Limb (tissue), 2 donors: ENCODE results near the gene FRMPD4.

Experiments used
- DNase-seq, 2 donors: peaks; one replicate each; pipeline ENCODE4 v3.0.0-alpha.2; 2016; ENCODE audit errors: extremely low spot score in 2 of 2

The FRMPD4 gene

DNA sequence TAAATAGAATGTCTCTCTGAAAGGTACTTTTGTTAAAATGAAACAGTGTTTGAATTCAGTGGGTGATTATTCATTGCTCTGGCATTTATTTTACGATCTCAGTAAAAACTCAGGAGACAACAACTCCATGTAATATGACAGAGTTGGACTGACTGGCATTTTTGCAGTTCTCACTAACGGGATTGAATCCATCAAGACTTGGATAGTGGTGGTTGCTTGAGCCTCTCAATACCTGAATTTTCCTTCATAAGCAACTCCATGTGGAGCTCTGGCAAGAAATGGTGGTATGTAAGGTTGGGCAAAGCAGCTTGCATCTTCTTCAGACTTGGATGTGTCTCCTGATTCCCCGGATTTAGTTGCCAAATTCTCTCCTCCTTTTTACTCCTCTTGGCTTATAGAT, 72.7 kb downstream of the FRMPD4 start:
- no peak for DNase-seq

DNA sequence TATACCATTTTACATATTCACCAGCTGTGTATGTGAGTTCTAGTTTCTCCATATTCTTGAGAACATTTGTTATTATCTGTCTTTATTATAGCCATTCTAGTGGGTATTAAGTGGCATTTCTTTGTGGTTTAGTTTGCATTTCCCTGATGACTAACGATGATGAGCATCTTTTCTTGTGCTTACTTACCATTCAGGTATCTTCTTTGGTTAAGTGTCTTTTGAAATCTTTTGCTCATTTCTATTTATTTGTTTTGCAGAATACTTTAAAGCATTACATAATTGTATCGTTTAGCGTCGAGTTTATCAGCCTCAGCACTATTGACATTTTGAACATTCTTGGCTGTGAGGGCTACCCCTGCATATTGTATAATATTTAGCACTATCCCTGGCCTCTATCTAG, 85.4 kb downstream of the FRMPD4 start:
- no peak for DNase-seq

DNA sequence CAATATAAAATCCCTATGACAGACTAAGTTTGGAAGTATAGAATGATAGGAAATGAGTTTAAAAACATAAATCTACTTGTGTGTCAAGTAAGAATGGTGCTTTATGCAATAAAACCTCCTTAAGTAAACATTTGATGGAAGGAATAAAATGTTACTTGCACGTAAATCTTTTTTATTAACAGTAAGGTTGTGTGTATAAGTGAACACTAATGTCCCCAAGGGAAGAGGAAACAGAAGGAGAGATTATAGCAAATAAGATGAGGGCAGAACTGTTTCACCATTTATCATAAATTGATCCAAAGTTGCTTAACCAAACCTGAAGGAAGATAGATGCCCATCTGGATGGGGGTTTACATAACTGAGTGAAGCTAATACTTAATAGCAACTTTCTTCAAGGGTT, 86.8 kb downstream of the FRMPD4 start:
- DNase-seq = no peak

DNA sequence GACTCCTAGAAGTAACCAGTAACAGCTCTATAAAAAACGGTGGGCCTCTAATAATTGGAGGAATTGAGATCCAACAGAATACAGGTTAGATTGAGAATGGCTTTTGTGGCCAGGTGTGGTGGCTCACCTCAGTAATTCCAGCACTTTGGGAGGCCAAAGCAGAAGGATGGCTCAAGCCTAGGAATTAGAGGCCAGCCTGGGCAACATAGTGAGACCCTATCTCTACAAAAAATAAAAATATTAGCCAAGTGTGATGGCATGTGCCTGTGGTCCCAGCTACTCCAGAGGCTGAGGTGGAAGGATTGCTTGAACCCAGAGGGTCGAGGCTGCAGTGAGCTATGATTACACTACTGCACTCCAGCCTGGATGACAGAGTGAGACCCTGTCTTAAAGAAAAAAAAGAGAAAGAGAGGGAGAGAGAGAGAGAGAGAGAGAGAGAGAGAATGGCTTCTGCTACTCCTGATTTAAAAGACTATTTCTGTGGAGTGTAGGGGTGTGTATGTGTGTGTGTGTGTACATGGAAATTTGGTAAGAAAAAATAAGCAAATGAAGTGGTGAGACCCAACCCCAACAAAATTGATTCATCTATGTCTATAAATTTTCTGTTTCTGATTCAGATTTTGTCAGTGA, 89.3 kb downstream of the FRMPD4 start:
- no peak for DNase-seq

GRCh38 chrX:12228862-12229261, 90.6 kb downstream of the FRMPD4 start:
- DNase-seq = no peak

- no peak for DNase-seq
Measured at GRCh38 chrX:12229986-12230385, 91.7 kb downstream of the FRMPD4 start.

GRCh38 chrX:12234534-12235329, 96.5 kb downstream of the FRMPD4 start:
- DNase-seq = no peak

- no peak for DNase-seq
Measured at GRCh38 chrX:12236156-12236555, 97.9 kb downstream of the FRMPD4 start.

GRCh38 chrX:12237131-12237530, 98.9 kb downstream of the FRMPD4 start:
- no peak for DNase-seq

DNA sequence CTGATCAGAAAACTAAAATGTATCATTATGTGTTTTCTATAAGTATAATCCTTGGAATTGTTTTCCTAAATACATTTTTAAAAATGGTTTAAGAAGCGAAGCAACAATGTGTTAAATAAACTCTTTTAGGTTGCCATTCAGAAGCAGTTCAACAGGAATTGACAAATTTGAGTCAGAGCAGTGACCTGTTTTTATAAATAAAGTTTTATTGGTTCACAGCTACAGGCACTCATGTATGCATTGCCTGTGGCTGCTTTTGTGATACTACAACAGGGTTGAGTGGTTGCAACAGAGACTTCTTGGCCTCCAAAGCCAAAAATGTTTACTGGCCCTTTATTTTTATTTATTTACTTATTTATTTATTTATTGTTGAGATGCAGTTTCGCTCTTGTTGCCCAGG, 99.5 kb downstream of the FRMPD4 start:
- DNase-seq = no peak

GRCh38 chrX:12239356-12240082, 101.2 kb downstream of the FRMPD4 start:
- DNase-seq = no peak

DNA sequence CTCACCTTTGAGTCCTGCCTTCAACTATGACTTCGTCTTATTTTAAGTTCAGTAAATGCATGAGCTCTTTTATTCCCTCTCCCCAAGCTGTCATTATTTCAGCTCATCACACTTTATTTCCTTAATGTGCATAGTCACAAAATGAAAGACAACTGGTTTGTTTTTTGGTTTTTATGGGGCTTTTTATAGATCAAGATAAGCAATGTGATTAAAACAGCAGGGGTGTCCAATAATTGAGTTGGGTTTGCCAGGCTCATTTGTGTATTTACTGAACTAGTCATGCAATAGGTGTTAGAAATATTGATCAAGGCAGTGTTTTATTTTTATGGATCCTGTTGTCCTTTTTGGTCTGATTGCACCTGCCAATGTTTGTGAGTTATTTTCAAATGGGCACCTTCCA, 102.2 kb downstream of the FRMPD4 start:
- no peak for DNase-seq

DNA sequence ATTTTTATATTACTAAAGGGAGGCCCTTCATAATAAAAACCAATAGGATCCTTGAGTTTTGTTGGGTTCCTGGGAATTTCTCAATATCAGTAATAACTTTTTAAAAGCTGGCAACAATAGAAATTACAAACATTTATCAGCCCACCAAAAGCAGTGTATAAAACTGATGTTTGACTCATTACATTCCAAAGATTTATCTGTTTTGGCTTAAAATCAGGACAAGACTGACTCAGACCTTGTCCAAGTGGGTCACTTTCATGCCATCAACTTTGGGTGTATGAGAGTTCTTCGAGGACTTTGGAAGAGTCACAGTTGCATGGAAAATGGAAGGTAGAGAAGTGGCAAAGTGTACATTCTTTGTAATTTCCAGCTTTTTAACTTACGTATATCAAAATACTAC, 102.8 kb downstream of the FRMPD4 start:
- no peak for DNase-seq

GRCh38 chrX:12245650-12246645, 107.7 kb downstream of the FRMPD4 start:
- DNase-seq = no peak

DNA sequence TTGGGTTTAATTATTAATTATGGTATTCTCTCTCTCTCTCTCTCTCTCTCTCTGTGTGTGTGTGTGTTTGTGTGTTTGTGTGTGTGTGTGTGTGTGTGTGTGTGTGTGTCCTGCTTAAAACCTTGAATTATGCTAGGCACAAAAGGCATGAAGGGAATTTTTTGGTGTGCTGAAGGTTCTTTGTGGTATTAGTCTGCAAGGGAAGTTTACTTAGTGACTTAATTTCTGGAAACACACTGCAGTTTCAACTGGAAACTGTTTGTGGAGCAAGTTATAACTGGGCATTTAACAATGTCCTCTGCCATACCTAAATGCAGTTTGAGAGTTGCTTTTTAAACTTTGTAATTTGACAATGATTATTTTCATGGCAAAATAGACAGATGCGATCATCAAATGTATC, 111.7 kb downstream of the FRMPD4 start:
- DNase-seq = no peak

- no peak for DNase-seq
Measured at GRCh38 chrX:12263211-12263610, 124.9 kb downstream of the FRMPD4 start.

- no peak for DNase-seq
Measured at GRCh38 chrX:12269484-12269883, 131.2 kb downstream of the FRMPD4 start.

DNA sequence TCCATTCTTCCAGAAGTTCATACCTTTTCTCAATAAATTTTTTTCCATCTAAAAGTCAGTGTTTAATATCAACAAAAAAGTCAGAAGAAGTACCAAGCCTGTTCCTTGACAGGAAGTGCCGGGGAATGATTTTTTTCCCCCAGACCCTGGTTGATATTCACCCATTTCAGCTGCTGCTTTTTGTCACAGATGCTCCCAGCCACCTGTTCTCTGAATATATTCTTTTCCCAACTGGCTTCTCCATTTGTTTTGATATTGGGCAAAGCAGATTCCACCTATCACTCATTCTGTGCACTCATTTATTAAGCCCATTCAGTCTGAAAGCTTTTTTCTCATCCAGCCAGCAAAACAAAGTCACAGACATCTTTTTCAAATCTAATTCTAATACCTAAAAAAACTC, 139.9 kb downstream of the FRMPD4 start:
- DNase-seq = no peak

GRCh38 chrX:12282991-12283390, 144.7 kb downstream of the FRMPD4 start:
- DNase-seq = no peak

- DNase-seq = no peak
Measured at GRCh38 chrX:12292996-12293765, 154.9 kb downstream of the FRMPD4 start.

DNA sequence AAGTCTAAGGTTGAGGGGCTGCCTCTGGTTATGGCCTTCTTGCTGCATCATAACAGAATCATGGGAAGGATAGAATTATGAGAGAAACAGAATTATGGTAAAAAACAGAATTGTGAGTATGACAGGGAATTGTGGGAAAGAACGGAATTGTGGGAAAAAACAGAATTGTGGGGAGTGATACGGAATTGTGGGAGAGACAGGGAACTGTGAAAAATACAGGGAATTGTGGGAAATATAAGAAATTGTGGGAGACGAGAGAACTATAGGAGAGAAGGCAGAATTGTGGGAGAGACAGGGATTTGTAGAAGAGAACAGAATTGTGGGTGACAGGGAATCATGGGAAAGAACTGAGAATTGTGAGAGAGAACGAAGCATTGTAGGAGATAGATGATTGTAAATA, 159.1 kb downstream of the FRMPD4 start:
- DNase-seq = no peak
